GM18867 (cell line): ENCODE data around the gene RIOK3.
"Not testable (repeated sequence)": the region's sequence is repeated elsewhere in the genome, so short reads cannot be mapped to it uniquely, and the experiment has no call there.

ENCODE experiments used
- ATAC-seq: cut with Tn5 transposase; IDR thresholded peaks from one replicate; pipeline ENCODE4 v1.9.1; 2021; ENCODE audit warnings: mild to moderate bottlenecking, moderate library complexity; ENCODE audit not compliant: unreplicated experiment

The RIOK3 gene

GRCh38 chr18:23451011-23451410, 2.1 kb upstream of the RIOK3 start:
- ATAC-seq: no peak

- peak; percentile 26 for ATAC-seq
These were observed 1.6 kb upstream of the RIOK3 start for GRCh38 chr18:23451491-23451890.

GRCh38 chr18:23452347-23452727, 750 bp upstream of the RIOK3 start:
- no peak for ATAC-seq

- no peak for ATAC-seq
These were observed 582 bp downstream of the RIOK3 start for GRCh38 chr18:23453680-23454058.

GRCh38 chr18:23456835-23457234, 3.7 kb downstream of the RIOK3 start:
- no peak for ATAC-seq

GRCh38 chr18:23458830-23459529, 5.9 kb downstream of the RIOK3 start:
- ATAC-seq: peak; percentile 44

- ATAC-seq: no peak
These were observed 6.4 kb downstream of the RIOK3 start for GRCh38 chr18:23459530-23459921.

- no peak for ATAC-seq
These were observed 7.5 kb downstream of the RIOK3 start for GRCh38 chr18:23460285-23461273.

- ATAC-seq: no peak
These were observed 9.8 kb downstream of the RIOK3 start for GRCh38 chr18:23462876-23463275.

- no peak for ATAC-seq
These were observed 15.8 kb downstream of the RIOK3 start for GRCh38 chr18:23468753-23469459.

GRCh38 chr18:23470620-23471387, 17.7 kb downstream of the RIOK3 start:
- ATAC-seq: no peak

GRCh38 chr18:23471486-23471885, 18.4 kb downstream of the RIOK3 start:
- ATAC-seq: no peak

- no peak for ATAC-seq
These were observed 26.9 kb downstream of the RIOK3 start for GRCh38 chr18:23479829-23480505.

GRCh38 chr18:23484561-23485182, 31.6 kb downstream of the RIOK3 start:
- no peak for ATAC-seq

- no peak for ATAC-seq
These were observed 32.3 kb downstream of the RIOK3 start for GRCh38 chr18:23485386-23485785.

- peak; percentile 79 for ATAC-seq
These were observed 34.9 kb downstream of the RIOK3 start for GRCh38 chr18:23487738-23488570.

- ATAC-seq: not testable (repeated sequence)
These were observed 36.5 kb downstream of the RIOK3 start for GRCh38 chr18:23489586-23489985.

- no peak for ATAC-seq
These were observed 40.6 kb downstream of the RIOK3 start for GRCh38 chr18:23493654-23494053.

GRCh38 chr18:23494992-23495391, 41.9 kb downstream of the RIOK3 start:
- ATAC-seq: no peak
